CD14-positive monocyte (primary cell): ENCODE data around the gene LHX4. TPM values are rescaled to one million over a fixed set of nuclear protein-coding genes. Genes with fewer than 3 reads are reported as not detected.

Experiments
- DNase-seq, 3 donors: peaks; one replicate each; pipeline ENCODE4 v3.0.0-alpha.2; 2011 to 2022
- H2AFZ ChIP-seq: 2 replicates; pipeline ENCODE4 v1.6.0; 2012; ENCODE audit warnings: mild to moderate bottlenecking, low read depth, low read length, inconsistent platforms; ENCODE audit not compliant: insufficient read depth, poor library complexity, severe bottlenecking
- H3K27ac ChIP-seq, 2 donors: 1 replicate in 1 of 2; 2 replicates in 1 of 2; pipeline ENCODE4 v1.5.1; 2012 to 2013; ENCODE audit warnings: low read length in 2 of 2, control low read depth in 1 of 2, inconsistent platforms in 1 of 2, low read depth in 1 of 2, mild to moderate bottlenecking in 1 of 2
- H3K27me3 ChIP-seq, 2 donors: one replicate each; pipeline versions ENCODE4 v1.6.0 to v1.6.1; 2011 to 2013; ENCODE audit warnings: low read length in 2 of 2; ENCODE audit not compliant: control insufficient read depth in 2 of 2, insufficient read depth in 2 of 2
- H3K36me3 ChIP-seq, 2 donors: replicated peaks in 1 of 2; 1 replicate in 1 of 2; 2 replicates in 1 of 2; pipeline versions ENCODE4 v1.5.1 to v1.6.1; 2012 to 2013; ENCODE audit warnings: low read length in 2 of 2, control low read depth in 1 of 2, inconsistent platforms in 1 of 2, mild to moderate bottlenecking in 1 of 2; ENCODE audit not compliant: insufficient read depth in 2 of 2, control insufficient read depth in 1 of 2
- H3K4me1 ChIP-seq, 2 donors: 1 replicate in 1 of 2; 2 replicates in 1 of 2; pipeline versions ENCODE4 v1.5.1 to v1.6.1; 2012 to 2013; ENCODE audit warnings: low read length in 2 of 2, control low read depth in 1 of 2, inconsistent platforms in 1 of 2, mild to moderate bottlenecking in 1 of 2, moderate library complexity in 1 of 2; ENCODE audit not compliant: insufficient read depth in 2 of 2, control insufficient read depth in 1 of 2
- H3K4me2 ChIP-seq: replicated peaks from 2 replicates; pipeline ENCODE3; 2012; ENCODE audit warnings: low read length, moderate library complexity, mild to moderate bottlenecking; ENCODE audit not compliant: poor library complexity, severe bottlenecking; ENCODE audit errors: extremely low read depth
- H3K4me3 ChIP-seq, 3 experiments: fragments of 200-600 bp in 1 of 3; sonication (generic) in 1 of 3; replicated peaks in 1 of 3; 1 replicate in 2 of 3; 2 replicates in 1 of 3; pipeline ENCODE4 v1.5.1; 2011 to 2013; ENCODE audit warnings: low read length in 3 of 3, mild to moderate bottlenecking in 3 of 3, control low read depth in 2 of 3, low read depth in 2 of 3, inconsistent platforms in 1 of 3, moderate library complexity in 1 of 3
- H3K79me2 ChIP-seq: 2 replicates; pipeline ENCODE4 v1.6.0; 2012; ENCODE audit warnings: mild to moderate bottlenecking, control low read depth, inconsistent platforms, low read length, moderate library complexity; ENCODE audit not compliant: insufficient read depth
- H3K9ac ChIP-seq: 2 replicates; pipeline ENCODE4 v1.6.0; 2017; ENCODE audit warnings: low read length, mild to moderate bottlenecking; ENCODE audit not compliant: insufficient read depth, poor library complexity, severe bottlenecking
- H3K9me3 ChIP-seq, 2 donors: replicated peaks in 1 of 2; 1 replicate in 1 of 2; 2 replicates in 1 of 2; pipeline versions ENCODE4 v1.5.1 to v1.6.1; 2012 to 2013; ENCODE audit warnings: low read length in 2 of 2, control low read depth in 1 of 2; ENCODE audit not compliant: control insufficient read depth in 1 of 2, insufficient read depth in 1 of 2
- H4K20me1 ChIP-seq: 2 replicates; pipeline ENCODE4 v1.6.0; 2012; ENCODE audit warnings: mild to moderate bottlenecking, low read length, control low read depth, moderate library complexity; ENCODE audit not compliant: insufficient read depth
- H3K27ac Mint-ChIP-seq, 7 donors: one replicate each; pipeline ENCODE4 v1.8.0; 2020; ENCODE audit warnings: mild to moderate bottlenecking in 7 of 7, mixed read lengths in 7 of 7, moderate library complexity in 6 of 7, inconsistent platforms in 2 of 7
- H3K27me3 Mint-ChIP-seq, 3 donors: one replicate each; pipeline ENCODE4 v1.8.0; 2021 to 2022; ENCODE audit warnings: low read depth in 3 of 3, mild to moderate bottlenecking in 3 of 3, mixed read lengths in 3 of 3, moderate library complexity in 3 of 3, inconsistent platforms in 1 of 3
- H3K36me3 Mint-ChIP-seq, 2 donors: one replicate each; pipeline ENCODE4 v1.8.0; 2020; ENCODE audit warnings: mixed read lengths in 2 of 2, inconsistent platforms in 1 of 2, mild to moderate bottlenecking in 1 of 2
- H3K4me1 Mint-ChIP-seq: one replicate; pipeline ENCODE4 v1.8.0; 2020; ENCODE audit warnings: mild to moderate bottlenecking, mixed read lengths
- H3K4me3 Mint-ChIP-seq, 2 donors: one replicate each; pipeline ENCODE4 v1.8.0; 2020; ENCODE audit warnings: mild to moderate bottlenecking in 2 of 2, mixed read lengths in 2 of 2, moderate library complexity in 1 of 2
- H3K9me3 Mint-ChIP-seq, 7 donors: one replicate each; pipeline ENCODE4 v1.8.0; 2020 to 2022; ENCODE audit warnings: mixed read lengths in 7 of 7, mild to moderate bottlenecking in 6 of 7, moderate library complexity in 6 of 7, inconsistent platforms in 2 of 7
- WGBS: methylation state at CpG from one replicate; pipeline ENCODE4 v1.1.5; 2013; ENCODE audit warnings: missing lambda C conversion rate; ENCODE audit not compliant: insufficient coverage; 5-methylcytosine and 5-hydroxymethylcytosine counted together
- intact Hi-C, 2 donors: fragments of 100-400 bp; cut with micrococcal nuclease; formaldehyde crosslinking; loops; one replicate each; pipeline versions ENCODE4 v1.15.0 to v1.15.1; 2023
- polyA plus RNA-seq, 3 donors: library from polyadenylated mRNA; depleted of rRNA in 1 of 3; unstranded in 2 of 3; stranded (reverse) in 1 of 3; fragments of 300-500 nt in 2 of 3; fragments of >200 nt in 1 of 3; fragmentation: Illumina TruSeq in 2 of 3; gene quantifications; 1 replicate in 2 of 3; 2 replicates in 1 of 3; pipeline ENCODE4 v1.2.3, GENCODE V29; 2012 to 2021
- TF ChIP-seq, protein P1 (sequence below): fragments of 200-600 bp; IDR thresholded peaks from one replicate; pipeline ENCODE4 v1.8.0; 2022; ENCODE audit warnings: antibody characterized with exemption, mild to moderate bottlenecking

Gene LHX4
- polyA plus RNA-seq, 3 donors = not detected

- H3K4me3 ChIP-seq = no peak overlapping the region
- peaks cover 11 to 42% of the 10 kb centered on the region in 2 donors for H3K36me3 Mint-ChIP-seq
- no peaks in the 10 kb centered on the region for H3K36me3 ChIP-seq
- H3K9me3 ChIP-seq = no peaks in the 10 kb centered on the region
- H3K27me3 Mint-ChIP-seq = no peaks in the 10 kb centered on the region
- H3K4me1 ChIP-seq = peaks cover 64 to 69% of the 10 kb centered on the region in 2 donors
- no peaks in the 10 kb centered on the region for H3K79me2 ChIP-seq
- no peak overlapping the region for H3K4me2 ChIP-seq
- 90% methylated on average over 2 of the region's 2 CpGs for WGBS
- no peak overlapping the region for H2AFZ ChIP-seq
- peak overlapping the region in 3 of 7 donors; percentile 33 to 86 (median 76) for H3K27ac Mint-ChIP-seq
- H4K20me1 ChIP-seq = no peaks in the 10 kb centered on the region
- peak overlapping the region in 1 of 2 donors; percentile 29 for H3K27ac ChIP-seq
- H3K27me3 ChIP-seq = no peaks in the 10 kb centered on the region
- H3K4me1 Mint-ChIP-seq = peaks cover 63% of the 10 kb centered on the region
- intact Hi-C loops = no loop called here
- TF ChIP-seq, protein P1, sequence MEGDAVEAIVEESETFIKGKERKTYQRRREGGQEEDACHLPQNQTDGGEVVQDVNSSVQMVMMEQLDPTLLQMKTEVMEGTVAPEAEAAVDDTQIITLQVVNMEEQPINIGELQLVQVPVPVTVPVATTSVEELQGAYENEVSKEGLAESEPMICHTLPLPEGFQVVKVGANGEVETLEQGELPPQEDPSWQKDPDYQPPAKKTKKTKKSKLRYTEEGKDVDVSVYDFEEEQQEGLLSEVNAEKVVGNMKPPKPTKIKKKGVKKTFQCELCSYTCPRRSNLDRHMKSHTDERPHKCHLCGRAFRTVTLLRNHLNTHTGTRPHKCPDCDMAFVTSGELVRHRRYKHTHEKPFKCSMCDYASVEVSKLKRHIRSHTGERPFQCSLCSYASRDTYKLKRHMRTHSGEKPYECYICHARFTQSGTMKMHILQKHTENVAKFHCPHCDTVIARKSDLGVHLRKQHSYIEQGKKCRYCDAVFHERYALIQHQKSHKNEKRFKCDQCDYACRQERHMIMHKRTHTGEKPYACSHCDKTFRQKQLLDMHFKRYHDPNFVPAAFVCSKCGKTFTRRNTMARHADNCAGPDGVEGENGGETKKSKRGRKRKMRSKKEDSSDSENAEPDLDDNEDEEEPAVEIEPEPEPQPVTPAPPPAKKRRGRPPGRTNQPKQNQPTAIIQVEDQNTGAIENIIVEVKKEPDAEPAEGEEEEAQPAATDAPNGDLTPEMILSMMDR = no peak
- no peak for DNase-seq
- H3K9me3 Mint-ChIP-seq = no peaks in the 10 kb centered on the region
- H3K4me3 Mint-ChIP-seq = no peak overlapping the region
- no peak overlapping the region for H3K9ac ChIP-seq
Observed at GRCh38 chr1:180280617-180281016, 50.6 kb downstream of the LHX4 start.

- peaks cover 57% of the 10 kb centered on the region for H3K4me1 Mint-ChIP-seq
- TF ChIP-seq, protein P1 = no peak
- H3K27me3 Mint-ChIP-seq = no peaks in the 10 kb centered on the region
- H3K36me3 Mint-ChIP-seq = peaks cover 11 to 38% of the 10 kb centered on the region in 2 donors
- Histone ChIP-seq H3K36me3 (no peaks in the 10 kb centered on the region), H2AFZ (no peak overlapping the region), H3K4me2 (no peak overlapping the region), H4K20me1 (no peaks in the 10 kb centered on the region), H3K9ac (no peak overlapping the region), H3K27me3 (no peaks in the 10 kb centered on the region), H3K4me1 (peaks cover 61% of the 10 kb centered on the region in 2 donors), H3K79me2 (no peaks in the 10 kb centered on the region), H3K27ac (no peak overlapping the region), H3K4me3 (no peak overlapping the region), H3K9me3 (no peaks in the 10 kb centered on the region)
- H3K9me3 Mint-ChIP-seq = no peaks in the 10 kb centered on the region
- no CpG with 5 or more reads among the region's 1 CpG for WGBS
- intact Hi-C loops = no loop called here
- no peak overlapping the region for H3K4me3 Mint-ChIP-seq
- peak overlapping the region in 2 of 7 donors; percentile 45 to 47 for H3K27ac Mint-ChIP-seq
- DNase-seq = peak in 1 of 3 donors; percentile 21
Observed at GRCh38 chr1:180281490-180281889, 51.4 kb downstream of the LHX4 start.
